HCT116 (cell line): Measurements from ENCODE around the gene GFM2. TPM values are rescaled to one million over a fixed set of nuclear protein-coding genes. Genes with fewer than 3 reads are reported as not detected.

Source experiments
- ATAC-seq: fragments of 200-7000 bp; cut with Tn5 transposase; 2 replicates; pipeline ENCODE4 v1.9.1; 2020; ENCODE audit warnings: mild to moderate bottlenecking, moderate library complexity
- BruUV-seq: library from RNA; stranded (reverse); fragments of 400-500 nt; replicated peaks from 2 replicates; lab custom pipeline; 2021; lab: Mats Ljungman, UMichigan
- CTCF ChIA-PET: fragments of 300-600 bp; sonication (Branson Sonifier 250); formaldehyde crosslinking; loops from one replicate; lab custom pipeline; 2021; ENCODE audit warnings: antibody characterized with exemption; lab: Charles Lee
- POLR2A ChIA-PET: fragments of 300-600, 350-600 bp; sonication (Branson Sonifier 250); formaldehyde crosslinking; loops from one replicate; lab custom pipeline; 2021; ENCODE audit warnings: antibody characterized with exemption; lab: Charles Lee
- RAD21 ChIA-PET, 2 experiments: fragments of 300-600 bp; sonication (Branson Sonifier 250); formaldehyde crosslinking; loops; one replicate each; lab custom pipeline; 2023; ENCODE audit warnings: low total read pairs in 2 of 2; ENCODE audit not compliant: uncharacterized antibody in 2 of 2, unreplicated experiment in 2 of 2, low non-redundant PET in 1 of 2; lab: Charles Lee
- DNase-seq: peaks from one replicate; pipeline ENCODE4 v3.0.0-alpha.2; 2010; ENCODE audit warnings: low read depth, low spot score
- H2AFZ ChIP-seq: fragments of 200-600 bp; shearing (Covaris generic), sonication (generic); 2 replicates; pipeline ENCODE4 v1.6.1; 2017; ENCODE audit warnings: low read depth, mixed run types, mixed read lengths, antibody characterized with exemption, low read length; ENCODE audit not compliant: poor library complexity, severe bottlenecking
- H3K27ac ChIP-seq: 2 replicates; pipeline ENCODE4 v1.5.1; 2012; ENCODE audit warnings: low read depth, low read length
- H3K27me3 ChIP-seq: fragments of 200-600 bp; sonication (generic); 2 replicates; pipeline ENCODE4 v1.6.1; 2016; ENCODE audit warnings: mixed run types, low read length, mixed read lengths; ENCODE audit not compliant: insufficient read depth
- H3K36me3 ChIP-seq, 2 experiments: fragments of 200-500 bp in 1 of 2; fragments of 200-600 bp in 1 of 2; sonication (Bioruptor generic) in 1 of 2; sonication (generic) in 1 of 2; 2 replicates each; pipeline versions ENCODE4 v1.5.1 to v1.6.1; 2014 to 2016; ENCODE audit warnings: low read length in 2 of 2, inconsistent platforms in 1 of 2, mixed read lengths in 1 of 2, mixed run types in 1 of 2; ENCODE audit not compliant: insufficient read depth in 2 of 2, control insufficient read depth in 1 of 2
- H3K4me1 ChIP-seq, 2 experiments: fragments of 200-600 bp in 1 of 2; sonication (generic) in 1 of 2; 2 replicates each; pipeline versions ENCODE4 v1.5.1 to v1.6.1; 2012 to 2017; ENCODE audit warnings: low read length in 2 of 2, inconsistent platforms in 1 of 2, mild to moderate bottlenecking in 1 of 2, mixed read lengths in 1 of 2, mixed run types in 1 of 2, moderate library complexity in 1 of 2; ENCODE audit not compliant: insufficient read depth in 2 of 2, control insufficient read depth in 1 of 2
- H3K4me2 ChIP-seq: fragments of 200-600 bp; sonication (generic); 2 replicates; pipeline ENCODE4 v1.6.1; 2017; ENCODE audit warnings: mixed run types, low read length, mixed read lengths
- H3K4me3 ChIP-seq, 2 experiments: fragments of 200-600 bp in 1 of 2; sonication (generic) in 1 of 2; replicated peaks in 1 of 2; 2 replicates each; pipeline ENCODE4 v1.5.1; 2011 to 2016; ENCODE audit warnings: low read length in 2 of 2, control low read depth in 1 of 2, low read depth in 1 of 2, mild to moderate bottlenecking in 1 of 2, mixed read lengths in 1 of 2, mixed run types in 1 of 2
- H3K79me2 ChIP-seq: fragments of 200-600 bp; sonication (generic); 2 replicates; pipeline ENCODE4 v1.6.1; 2017; ENCODE audit warnings: mild to moderate bottlenecking, mixed run types, low read length, moderate library complexity, mixed read lengths; ENCODE audit not compliant: insufficient read depth
- H3K9ac ChIP-seq: fragments of 200-600 bp; sonication (generic); 2 replicates; pipeline ENCODE4 v1.6.1; 2016; ENCODE audit warnings: low read length, mixed read lengths
- H3K9me2 ChIP-seq: fragments of 200-600 bp; sonication (generic), shearing (Covaris generic); 2 replicates; pipeline ENCODE4 v1.6.1; 2017; ENCODE audit warnings: mixed run types, mild to moderate bottlenecking, moderate library complexity; ENCODE audit not compliant: insufficient read depth
- H3K9me3 ChIP-seq, 2 experiments: fragments of 200-500 bp in 1 of 2; fragments of 200-600 bp in 1 of 2; sonication (Bioruptor generic) in 1 of 2; sonication (generic) in 1 of 2; 2 replicates each; pipeline ENCODE4 v1.6.1; 2014 to 2017; ENCODE audit warnings: low read length in 2 of 2, mixed read lengths in 2 of 2, inconsistent platforms in 1 of 2, low read depth in 1 of 2, mild to moderate bottlenecking in 1 of 2, mixed run types in 1 of 2, moderate library complexity in 1 of 2; ENCODE audit not compliant: control insufficient read depth in 1 of 2, insufficient read depth in 1 of 2
- H4K20me1 ChIP-seq: fragments of 200-600 bp; sonication (generic), shearing (Covaris generic); 2 replicates; pipeline ENCODE4 v1.6.1; 2017; ENCODE audit warnings: mixed run types, mild to moderate bottlenecking, moderate library complexity; ENCODE audit not compliant: insufficient read depth
- CBX3 ChIP-seq: IDR thresholded peaks from 2 replicates; pipeline ENCODE4 v1.6.1; 2012; ENCODE audit warnings: low read depth
- EGR1 ChIP-seq: IDR thresholded peaks from 2 replicates; pipeline ENCODE4 v1.6.1; 2012; ENCODE audit warnings: low read depth
- ELF1 ChIP-seq: IDR thresholded peaks from 2 replicates; pipeline ENCODE4 v1.6.1; 2012; ENCODE audit warnings: low read depth, borderline replicate concordance
- EZH2 ChIP-seq: fragments of 200-600 bp; sonication (generic); IDR thresholded peaks from 2 replicates; pipeline ENCODE4 v1.6.1; 2017; ENCODE audit warnings: antibody characterized with exemption, mixed run types
- EZH2phosphoT487 ChIP-seq: fragments of 200-600 bp; IDR thresholded peaks from 2 replicates; pipeline ENCODE4 v1.6.1; 2018; ENCODE audit warnings: antibody characterized with exemption, borderline replicate concordance
- FOSL1 ChIP-seq: IDR thresholded peaks from 2 replicates; pipeline ENCODE4 v1.6.1; 2012; ENCODE audit warnings: low read depth
- JUND ChIP-seq: IDR thresholded peaks from 2 replicates; pipeline ENCODE4 v1.6.1; 2012
- POLR2A ChIP-seq: IDR thresholded peaks from 2 replicates; pipeline ENCODE4 v1.7.0; 2011; ENCODE audit warnings: borderline replicate concordance; ENCODE audit not compliant: insufficient read depth, insufficient read length; ENCODE audit errors: extremely low read depth
- POLR2AphosphoS5 ChIP-seq: IDR thresholded peaks from 2 replicates; pipeline ENCODE4 v1.6.1; 2011; ENCODE audit warnings: mild to moderate bottlenecking, low read depth, low read length, moderate library complexity
- RAD21 ChIP-seq: IDR thresholded peaks from 2 replicates; pipeline ENCODE4 v1.6.1; 2012; ENCODE audit warnings: low read depth, mild to moderate bottlenecking
- SIN3A ChIP-seq: IDR thresholded peaks from 2 replicates; pipeline ENCODE4 v1.6.1; 2012; ENCODE audit warnings: low read depth
- SP1 ChIP-seq: IDR thresholded peaks from 2 replicates; pipeline ENCODE4 v1.6.1; 2012; ENCODE audit warnings: low read depth
- SRF ChIP-seq: IDR thresholded peaks from 2 replicates; pipeline ENCODE4 v1.6.1; 2012; ENCODE audit warnings: low read depth
- TCF7L2 ChIP-seq: IDR thresholded peaks from 2 replicates; pipeline ENCODE4 v1.7.0; 2011; ENCODE audit warnings: borderline replicate concordance, inconsistent platforms; ENCODE audit not compliant: insufficient read depth, insufficient read length; ENCODE audit errors: extremely low read depth
- YY1 ChIP-seq: IDR thresholded peaks from 2 replicates; pipeline ENCODE4 v1.6.1; 2011; ENCODE audit warnings: low read length, low read depth, moderate library complexity, mild to moderate bottlenecking; ENCODE audit not compliant: insufficient replicate concordance; ENCODE audit errors: extremely low read depth
- intact Hi-C: fragments of 100-400 bp; cut with micrococcal nuclease; formaldehyde crosslinking; loops from 2 replicates; pipeline ENCODE4 v1.10.0; 2022
- total RNA-seq: library from RNA; stranded (reverse); gene quantifications from one replicate; pipeline ENCODE4 v1.2.1, GENCODE V29; 2021; ENCODE audit not compliant: unreplicated experiment
- TF ChIP-seq, protein P1 (sequence below), 3 experiments: fragments of 200-600 bp in 1 of 3; sonication (generic) in 1 of 3; IDR thresholded peaks in 2 of 3; conservative IDR thresholded peaks in 1 of 3; 2 replicates each; pipeline ENCODE4 v1.5.1; 2012 to 2017; ENCODE audit warnings: low read depth in 2 of 3, low read length in 2 of 3, antibody characterized with exemption in 1 of 3, borderline replicate concordance in 1 of 3, control low read depth in 1 of 3, mild to moderate bottlenecking in 1 of 3, mixed read lengths in 1 of 3, mixed run types in 1 of 3, moderate library complexity in 1 of 3; ENCODE audit not compliant: insufficient read depth in 1 of 3
- TF ChIP-seq, protein P2 (sequence below): IDR thresholded peaks from 2 replicates; pipeline ENCODE4 v1.6.1; 2011; ENCODE audit warnings: mild to moderate bottlenecking, low read length, moderate library complexity; ENCODE audit not compliant: insufficient replicate concordance; ENCODE audit errors: extremely low read depth
- TF ChIP-seq, protein P3 (sequence below): IDR thresholded peaks from 2 replicates; pipeline ENCODE4 v1.6.1; 2012
- TF ChIP-seq, protein P4 (sequence below): IDR thresholded peaks from 2 replicates; pipeline ENCODE4 v1.6.1; 2012; ENCODE audit warnings: low read depth

Gene GFM2
- total RNA-seq, 1 experiment from 2014 or later: 25.0 TPM

DNA sequence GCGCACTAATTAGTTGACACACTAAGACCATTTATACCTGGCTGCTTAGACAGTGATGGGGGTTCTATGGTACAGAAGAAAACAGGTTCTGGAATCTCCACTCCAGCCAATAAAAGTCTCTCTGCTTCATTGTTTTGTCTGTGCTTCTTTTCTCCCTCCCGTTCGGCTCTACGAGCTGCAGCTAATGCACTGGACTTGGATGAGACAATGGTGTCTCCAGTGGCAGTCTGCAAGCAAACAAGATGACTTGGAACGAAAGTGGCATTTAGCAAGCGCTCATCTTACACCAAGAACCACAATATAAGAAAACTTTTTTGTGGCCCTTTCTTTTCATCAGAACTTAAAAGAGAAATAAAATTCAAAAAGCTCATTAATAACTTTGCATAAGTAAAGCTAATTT is 30.2 kb downstream of the GFM2 start:
- RAD21 ChIA-PET: no interaction called here
- no peaks in the 10 kb centered on the region for H3K27me3 ChIP-seq
- H3K4me1 ChIP-seq: no peaks in the 10 kb centered on the region
- no TSS peak for BruUV-seq
- no peak overlapping the region for H3K4me3 ChIP-seq
- peaks cover 15 to 28% of the 10 kb centered on the region in 2 experiments for H3K36me3 ChIP-seq
- no peaks in the 10 kb centered on the region for H4K20me1 ChIP-seq
- H3K27ac ChIP-seq: no peak overlapping the region
- H3K4me2 ChIP-seq: no peak overlapping the region
- H3K9me2 ChIP-seq: no peaks in the 10 kb centered on the region
- POLR2A ChIA-PET: no interaction called here
- DNase-seq: no peak
- TF ChIP-seq FOSL1 (no peak), SP1 (no peak), POLR2A (no peak), ELF1 (no peak), RAD21 (no peak), POLR2AphosphoS5 (no peak), EGR1 (no peak), EZH2phosphoT487 (no peak), SRF (no peak), JUND (no peak), YY1 (no peak), CBX3 (no peak), EZH2 (no peak), SIN3A (no peak), TCF7L2 (no peak)
- TF ChIP-seq, protein P1, sequence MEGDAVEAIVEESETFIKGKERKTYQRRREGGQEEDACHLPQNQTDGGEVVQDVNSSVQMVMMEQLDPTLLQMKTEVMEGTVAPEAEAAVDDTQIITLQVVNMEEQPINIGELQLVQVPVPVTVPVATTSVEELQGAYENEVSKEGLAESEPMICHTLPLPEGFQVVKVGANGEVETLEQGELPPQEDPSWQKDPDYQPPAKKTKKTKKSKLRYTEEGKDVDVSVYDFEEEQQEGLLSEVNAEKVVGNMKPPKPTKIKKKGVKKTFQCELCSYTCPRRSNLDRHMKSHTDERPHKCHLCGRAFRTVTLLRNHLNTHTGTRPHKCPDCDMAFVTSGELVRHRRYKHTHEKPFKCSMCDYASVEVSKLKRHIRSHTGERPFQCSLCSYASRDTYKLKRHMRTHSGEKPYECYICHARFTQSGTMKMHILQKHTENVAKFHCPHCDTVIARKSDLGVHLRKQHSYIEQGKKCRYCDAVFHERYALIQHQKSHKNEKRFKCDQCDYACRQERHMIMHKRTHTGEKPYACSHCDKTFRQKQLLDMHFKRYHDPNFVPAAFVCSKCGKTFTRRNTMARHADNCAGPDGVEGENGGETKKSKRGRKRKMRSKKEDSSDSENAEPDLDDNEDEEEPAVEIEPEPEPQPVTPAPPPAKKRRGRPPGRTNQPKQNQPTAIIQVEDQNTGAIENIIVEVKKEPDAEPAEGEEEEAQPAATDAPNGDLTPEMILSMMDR (IDR thresholded peaks at IDR 0.05 in 2 of 3, conservative IDR thresholded peaks at IDR 0.05 in 1 of 3; ENCODE audit: borderline replicate concordance in 1 of 3, insufficient read depth in 1 of 3, low read depth in 2 of 3, low read length in 2 of 3): no peak
- TF ChIP-seq, protein P2, sequence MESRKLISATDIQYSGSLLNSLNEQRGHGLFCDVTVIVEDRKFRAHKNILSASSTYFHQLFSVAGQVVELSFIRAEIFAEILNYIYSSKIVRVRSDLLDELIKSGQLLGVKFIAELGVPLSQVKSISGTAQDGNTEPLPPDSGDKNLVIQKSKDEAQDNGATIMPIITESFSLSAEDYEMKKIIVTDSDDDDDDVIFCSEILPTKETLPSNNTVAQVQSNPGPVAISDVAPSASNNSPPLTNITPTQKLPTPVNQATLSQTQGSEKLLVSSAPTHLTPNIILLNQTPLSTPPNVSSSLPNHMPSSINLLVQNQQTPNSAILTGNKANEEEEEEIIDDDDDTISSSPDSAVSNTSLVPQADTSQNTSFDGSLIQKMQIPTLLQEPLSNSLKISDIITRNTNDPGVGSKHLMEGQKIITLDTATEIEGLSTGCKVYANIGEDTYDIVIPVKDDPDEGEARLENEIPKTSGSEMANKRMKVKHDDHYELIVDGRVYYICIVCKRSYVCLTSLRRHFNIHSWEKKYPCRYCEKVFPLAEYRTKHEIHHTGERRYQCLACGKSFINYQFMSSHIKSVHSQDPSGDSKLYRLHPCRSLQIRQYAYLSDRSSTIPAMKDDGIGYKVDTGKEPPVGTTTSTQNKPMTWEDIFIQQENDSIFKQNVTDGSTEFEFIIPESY: no peak
- TF ChIP-seq, protein P3, sequence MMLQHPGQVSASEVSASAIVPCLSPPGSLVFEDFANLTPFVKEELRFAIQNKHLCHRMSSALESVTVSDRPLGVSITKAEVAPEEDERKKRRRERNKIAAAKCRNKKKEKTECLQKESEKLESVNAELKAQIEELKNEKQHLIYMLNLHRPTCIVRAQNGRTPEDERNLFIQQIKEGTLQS: no peak
- TF ChIP-seq, protein P4, sequence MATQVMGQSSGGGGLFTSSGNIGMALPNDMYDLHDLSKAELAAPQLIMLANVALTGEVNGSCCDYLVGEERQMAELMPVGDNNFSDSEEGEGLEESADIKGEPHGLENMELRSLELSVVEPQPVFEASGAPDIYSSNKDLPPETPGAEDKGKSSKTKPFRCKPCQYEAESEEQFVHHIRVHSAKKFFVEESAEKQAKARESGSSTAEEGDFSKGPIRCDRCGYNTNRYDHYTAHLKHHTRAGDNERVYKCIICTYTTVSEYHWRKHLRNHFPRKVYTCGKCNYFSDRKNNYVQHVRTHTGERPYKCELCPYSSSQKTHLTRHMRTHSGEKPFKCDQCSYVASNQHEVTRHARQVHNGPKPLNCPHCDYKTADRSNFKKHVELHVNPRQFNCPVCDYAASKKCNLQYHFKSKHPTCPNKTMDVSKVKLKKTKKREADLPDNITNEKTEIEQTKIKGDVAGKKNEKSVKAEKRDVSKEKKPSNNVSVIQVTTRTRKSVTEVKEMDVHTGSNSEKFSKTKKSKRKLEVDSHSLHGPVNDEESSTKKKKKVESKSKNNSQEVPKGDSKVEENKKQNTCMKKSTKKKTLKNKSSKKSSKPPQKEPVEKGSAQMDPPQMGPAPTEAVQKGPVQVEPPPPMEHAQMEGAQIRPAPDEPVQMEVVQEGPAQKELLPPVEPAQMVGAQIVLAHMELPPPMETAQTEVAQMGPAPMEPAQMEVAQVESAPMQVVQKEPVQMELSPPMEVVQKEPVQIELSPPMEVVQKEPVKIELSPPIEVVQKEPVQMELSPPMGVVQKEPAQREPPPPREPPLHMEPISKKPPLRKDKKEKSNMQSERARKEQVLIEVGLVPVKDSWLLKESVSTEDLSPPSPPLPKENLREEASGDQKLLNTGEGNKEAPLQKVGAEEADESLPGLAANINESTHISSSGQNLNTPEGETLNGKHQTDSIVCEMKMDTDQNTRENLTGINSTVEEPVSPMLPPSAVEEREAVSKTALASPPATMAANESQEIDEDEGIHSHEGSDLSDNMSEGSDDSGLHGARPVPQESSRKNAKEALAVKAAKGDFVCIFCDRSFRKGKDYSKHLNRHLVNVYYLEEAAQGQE: no peak
- TF ChIP-seq, all 23 proteins: peak for 0
- Histone ChIP-seq H3K9me3 (no peaks in the 10 kb centered on the region), H3K9ac (no peak overlapping the region), H3K79me2 (no peaks in the 10 kb centered on the region), H2AFZ (no peak overlapping the region)
- intact Hi-C loops: no loop called here
- CTCF ChIA-PET: no interaction called here
- ATAC-seq: no peak
